Tibial nerve (tissue), 4 donors: Measurements from ENCODE around the gene MEIS2.

Source experiments
- CTCF ChIP-seq, 5 experiments: fragments of 200-600 bp in 3 of 5; fragments of 450-650 bp in 2 of 5; sonication (generic) in 3 of 5; IDR thresholded peaks; one replicate each; pipeline ENCODE4 v1.5.1; 2016 to 2019; ENCODE audit warnings: antibody characterized with exemption in 5 of 5, mild to moderate bottlenecking in 3 of 5, moderate library complexity in 2 of 5
- EP300 ChIP-seq, 2 donors: sonication (generic); formaldehyde crosslinking; IDR thresholded peaks; one replicate each; pipeline ENCODE4 v1.6.1; 2017; ENCODE audit warnings: antibody characterized with exemption in 2 of 2, mild to moderate bottlenecking in 1 of 2
- POLR2A ChIP-seq, 2 donors: fragments of 450-650 bp; IDR thresholded peaks; one replicate each; pipeline ENCODE4 v1.6.1; 2017; ENCODE audit warnings: antibody characterized with exemption in 2 of 2, mild to moderate bottlenecking in 2 of 2, moderate library complexity in 2 of 2

DNA sequence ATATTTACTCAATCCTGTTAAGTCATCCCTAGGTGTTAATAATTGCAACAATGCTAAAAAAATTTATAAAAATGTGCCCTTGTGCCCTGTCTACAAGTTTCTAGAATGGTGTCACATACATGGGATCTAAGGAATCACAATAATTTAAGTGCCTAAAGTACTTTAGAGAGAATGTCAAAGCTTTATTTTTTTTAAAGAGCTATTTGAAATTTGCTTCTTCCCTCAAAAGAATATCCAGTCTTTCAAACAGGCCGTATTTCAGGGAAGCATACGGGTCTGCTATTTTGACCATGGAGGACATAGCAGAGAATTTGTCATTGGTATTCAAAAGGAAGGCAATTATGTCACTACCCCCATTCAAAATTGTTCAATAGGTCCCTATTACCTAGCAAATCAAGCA lies 29.7 kb downstream of the MEIS2 start:
- TF ChIP-seq POLR2A (IDR thresholded peaks at IDR 0.05) = no peak
- no peak for TF ChIP-seq CTCF (IDR thresholded peaks at IDR 0.05)
- no peak for TF ChIP-seq EP300 (IDR thresholded peaks at IDR 0.05)
